ENCODE results near the gene PINK1. TPM values are rescaled to one million over a fixed set of nuclear protein-coding genes. Genes with fewer than 3 reads are reported as not detected.
"Not testable (repeated sequence)": the region's sequence is repeated elsewhere in the genome, so short reads cannot be mapped to it uniquely, and the experiment has no call there.

PINK1 gene
- total RNA-seq, 1 donor from 2014 or later = 288 TPM

- ATAC-seq; intact Hi-C loops (cut with DNase I); DNase-seq (ENCODE audit: missing footprints): not testable (repeated sequence)
These were observed 26.3 kb upstream of the PINK1 start for GRCh38 chr1:20606801-20607570.

GRCh38 chr1:20609541-20609940 lies 23.7 kb upstream of the PINK1 start:
- ATAC-seq (no peak), DNase-seq (ENCODE audit: missing footprints) (no peak)
- intact Hi-C loops (cut with DNase I) = no loop called here

DNA sequence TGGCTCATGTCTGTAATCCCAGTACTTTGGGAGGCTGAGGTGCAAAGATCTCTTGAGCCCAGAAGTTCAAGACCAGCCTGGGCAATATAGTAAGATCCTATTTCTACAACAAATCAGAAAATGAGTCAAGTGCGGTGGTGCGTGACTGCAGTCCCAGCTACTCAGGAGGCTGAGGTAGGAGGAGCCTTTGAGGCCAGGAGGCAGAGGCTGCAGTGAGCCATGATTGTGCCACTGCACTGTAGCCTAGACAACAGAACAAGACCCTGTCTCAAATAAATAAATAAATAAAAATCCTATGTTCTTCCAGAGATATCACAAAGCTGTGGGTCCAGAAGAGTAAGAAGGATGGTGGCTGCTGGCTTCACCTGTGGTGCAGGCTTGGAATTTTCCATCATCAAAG lies 22.3 kb upstream of the PINK1 start:
- intact Hi-C loops (cut with DNase I) = no loop called here
- ATAC-seq = no peak
- no peak for DNase-seq (ENCODE audit: missing footprints)

DNA sequence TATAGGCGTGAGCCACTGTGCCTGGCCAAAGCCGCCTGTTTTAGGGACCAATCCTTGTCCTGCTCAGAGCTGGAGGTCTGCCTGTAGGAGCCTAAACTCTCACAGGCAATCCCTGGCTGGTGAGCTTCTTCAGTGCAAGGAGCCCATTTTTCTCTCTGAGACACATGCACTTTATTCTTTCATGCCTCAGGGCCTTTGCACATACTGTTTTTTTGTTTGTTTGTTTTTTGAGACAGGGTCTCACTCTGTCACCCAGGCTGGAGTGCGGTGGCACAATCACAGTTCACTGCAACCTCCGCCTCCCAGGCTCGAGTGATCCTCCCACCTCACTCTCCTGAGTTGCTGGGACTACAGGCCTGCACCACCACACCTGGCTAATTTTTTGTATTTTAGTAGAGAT lies 21.6 kb upstream of the PINK1 start:
- DNase-seq (ENCODE audit: missing footprints) (no peak), ATAC-seq (no peak)
- intact Hi-C loops (cut with DNase I) = no loop called here

GRCh38 chr1:20612221-20612746 lies 21.0 kb upstream of the PINK1 start:
- ATAC-seq (no peak), DNase-seq (ENCODE audit: missing footprints) (no peak)
- intact Hi-C loops (cut with DNase I) = no loop called here

DNA sequence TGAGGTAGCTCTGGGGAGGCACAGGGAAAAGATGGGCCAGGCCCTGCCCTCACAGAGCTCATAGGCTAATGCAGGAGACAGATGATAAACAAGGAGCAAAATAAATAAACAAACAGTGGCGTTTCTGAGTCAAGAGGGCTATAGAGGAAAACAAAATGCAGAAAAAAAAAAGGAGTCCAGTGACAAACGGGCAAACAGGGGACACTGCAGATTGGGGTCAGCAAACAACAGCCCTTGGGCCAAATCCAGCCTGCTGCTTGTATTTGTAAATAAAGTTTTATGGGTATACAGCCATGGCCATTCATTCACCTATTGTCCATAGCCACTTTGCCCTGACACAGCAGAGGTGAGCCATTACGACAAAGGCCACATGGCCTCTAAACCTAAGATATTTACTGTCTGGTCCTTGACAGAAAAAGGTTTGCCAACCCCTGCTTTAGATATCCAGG lies 19.1 kb upstream of the PINK1 start:
- DNase-seq (ENCODE audit: missing footprints) (no peak), ATAC-seq (no peak)
- intact Hi-C loops (cut with DNase I) = no loop called here

GRCh38 chr1:20615946-20616846 lies 17.1 kb upstream of the PINK1 start:
- peak; percentile 71 for DNase-seq (ENCODE audit: missing footprints)
- ATAC-seq = peak; percentile 83

DNA sequence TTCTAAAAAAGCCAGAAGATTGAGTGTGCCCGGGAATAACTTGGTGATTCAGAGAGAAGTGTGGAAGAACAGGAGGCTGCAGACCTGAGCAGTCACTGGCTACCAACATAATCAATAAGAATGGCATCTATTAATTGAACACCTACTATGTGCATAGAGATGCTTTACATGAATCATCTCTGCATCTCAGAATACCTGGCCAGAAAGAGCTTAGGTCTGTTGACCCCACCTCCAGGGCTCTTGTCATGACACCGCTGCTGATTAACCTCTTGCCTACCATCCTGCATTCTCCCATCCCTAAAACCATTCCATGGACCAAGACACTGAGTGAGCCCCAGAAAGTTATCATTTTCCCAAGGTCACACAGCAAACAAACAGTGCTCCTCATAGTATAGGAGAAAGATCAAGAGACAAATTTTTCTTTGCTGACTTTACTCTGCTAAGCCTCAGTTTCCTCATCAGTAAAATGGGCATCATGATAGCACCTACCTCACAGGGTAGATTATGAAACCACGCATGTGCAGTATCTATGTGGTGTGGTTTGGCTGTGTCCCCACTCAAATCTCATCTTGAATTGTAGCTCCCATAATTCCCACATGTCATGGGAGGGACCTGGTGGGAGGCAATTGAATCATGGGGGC lies 16.3 kb upstream of the PINK1 start:
- ATAC-seq = no peak
- intact Hi-C loops (cut with DNase I) = no loop called here
- no peak for DNase-seq (ENCODE audit: missing footprints)

More at GRCh38 chr1:20615946-20616846, 17.1 kb upstream of the PINK1 start:
- intact Hi-C loops (cut with DNase I) = no loop called here

DNA sequence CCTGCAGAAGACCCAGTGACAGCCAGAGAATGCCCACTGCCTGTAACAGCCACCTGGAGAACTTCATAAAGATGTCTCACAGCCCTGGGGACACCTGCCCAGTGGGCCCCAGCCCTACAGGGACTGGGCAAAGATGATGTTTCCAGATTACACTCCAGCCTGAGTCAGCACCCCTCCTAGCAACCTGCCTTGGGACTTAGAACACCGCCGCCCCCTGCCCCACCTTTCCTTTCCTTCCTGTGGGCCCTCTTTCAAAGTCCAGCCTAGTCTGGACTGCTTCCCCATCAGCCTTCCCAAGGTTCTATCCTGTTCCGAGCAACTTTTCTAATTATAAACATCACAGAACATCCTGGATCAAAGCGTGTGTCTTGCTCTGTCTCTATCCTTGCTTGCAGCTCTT lies 14.7 kb upstream of the PINK1 start:
- no peak for DNase-seq (ENCODE audit: missing footprints)
- ATAC-seq = no peak
- intact Hi-C loops (cut with DNase I) = no loop called here

DNA sequence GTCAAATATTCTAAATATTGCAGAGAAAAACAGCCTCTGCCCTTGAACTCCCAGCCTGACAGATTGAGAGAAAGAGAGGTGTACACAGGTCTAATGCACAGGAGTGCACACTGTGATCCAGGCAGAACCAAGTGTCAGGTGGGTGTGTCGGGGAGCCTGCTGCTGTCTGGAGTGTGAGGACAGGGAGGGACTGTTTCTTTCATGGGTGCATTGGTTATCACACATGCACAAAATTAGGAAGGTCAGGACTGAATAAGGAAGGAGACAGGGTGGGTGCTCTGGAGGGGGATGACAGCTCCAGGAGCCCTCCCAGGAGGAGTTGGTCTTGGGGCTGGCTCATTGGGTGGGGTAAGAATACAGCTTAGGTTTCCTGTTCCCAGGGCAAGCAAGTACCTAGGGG lies 13.3 kb upstream of the PINK1 start:
- DNase-seq (ENCODE audit: missing footprints) = no peak
- intact Hi-C loops (cut with DNase I) = no loop called here
- ATAC-seq = no peak

DNA sequence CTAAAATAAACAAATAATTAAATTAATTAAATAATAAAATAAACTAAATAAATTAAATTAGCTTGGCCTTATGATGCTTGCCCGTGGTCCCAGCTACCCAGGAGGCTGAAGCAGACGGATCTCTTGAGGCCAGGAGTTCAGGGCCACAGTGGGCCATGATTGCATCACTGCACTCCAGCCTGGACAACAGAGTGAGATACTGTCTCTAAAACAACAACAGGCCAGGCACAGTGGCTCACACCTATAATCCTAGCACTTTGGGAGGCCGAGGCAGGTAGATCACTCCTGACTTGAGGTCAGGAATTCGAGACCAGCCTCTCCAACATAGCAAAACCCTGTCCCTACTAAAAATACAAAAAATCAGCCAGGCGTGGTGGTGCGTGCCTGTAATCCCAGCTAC lies 12.2 kb upstream of the PINK1 start:
- DNase-seq (ENCODE audit: missing footprints) (no peak), ATAC-seq (no peak)
- intact Hi-C loops (cut with DNase I) = no loop called here

DNA sequence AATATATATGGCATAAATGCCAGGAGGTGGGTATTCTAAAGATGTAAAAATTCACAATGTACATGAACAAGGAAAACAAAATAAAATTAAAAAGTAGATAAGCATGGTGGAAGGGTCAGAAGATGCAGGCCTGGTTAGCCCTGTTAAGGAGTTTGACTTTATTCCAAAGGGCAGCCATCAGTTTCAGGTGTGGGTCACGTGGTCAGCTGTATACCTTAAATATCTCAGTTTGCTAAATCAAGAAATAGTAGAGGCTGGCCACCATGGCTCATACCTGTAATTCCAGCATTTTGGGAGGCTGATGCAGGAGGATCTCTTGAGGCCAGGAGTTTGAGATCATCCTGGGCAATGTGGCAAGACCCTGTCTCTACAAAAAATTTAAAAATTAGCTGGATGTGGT lies 8.5 kb upstream of the PINK1 start:
- intact Hi-C loops (cut with DNase I) = no loop called here
- ATAC-seq (no peak), DNase-seq (ENCODE audit: missing footprints) (no peak)

DNA sequence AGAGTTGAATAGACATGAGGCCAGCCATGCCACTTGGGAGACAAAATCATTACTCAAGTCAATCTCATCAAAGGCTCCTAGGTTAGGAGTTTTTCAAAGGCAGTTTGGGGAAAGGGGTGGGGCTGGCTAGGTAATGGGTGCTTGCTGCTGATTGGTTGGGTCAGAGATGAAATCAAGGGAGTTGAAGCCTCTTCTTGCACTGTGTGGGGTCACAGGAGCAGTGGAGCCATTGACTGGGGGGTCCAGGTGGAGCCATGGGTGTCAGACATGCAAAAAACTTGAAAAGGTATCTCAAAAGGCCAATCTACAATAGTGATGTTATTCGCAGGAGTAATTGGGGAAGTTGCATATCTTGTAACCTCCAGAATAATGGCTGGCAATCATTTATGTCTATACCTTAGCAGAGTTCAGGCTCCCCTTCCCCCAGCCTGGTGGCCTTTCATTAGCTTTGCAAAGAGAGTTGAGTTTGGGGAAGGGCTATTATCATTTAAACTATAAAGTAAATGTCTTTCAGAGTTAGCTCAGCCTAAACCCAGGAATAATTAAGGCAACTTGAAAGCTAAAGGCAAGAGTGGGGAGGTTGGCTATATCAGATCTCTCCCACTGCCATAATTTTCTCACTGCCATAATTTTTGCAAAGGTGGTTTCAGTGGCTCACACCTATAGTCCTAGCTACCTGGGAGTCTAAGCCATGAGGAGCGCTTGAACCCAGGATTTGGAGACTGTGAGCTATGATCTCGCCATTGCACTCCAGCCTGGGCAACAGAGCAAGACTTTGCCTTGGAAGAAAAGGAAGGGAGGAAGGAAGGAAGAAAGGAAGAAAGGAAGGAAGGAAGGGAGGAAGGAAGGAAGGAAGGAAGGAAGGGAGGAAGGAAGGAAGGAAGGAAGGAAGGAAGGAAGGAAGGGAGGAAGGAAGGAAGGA lies 7.8 kb upstream of the PINK1 start:
- DNase-seq (ENCODE audit: missing footprints) = no peak
- intact Hi-C loops (cut with DNase I) = no loop called here
- ATAC-seq = no peak

DNA sequence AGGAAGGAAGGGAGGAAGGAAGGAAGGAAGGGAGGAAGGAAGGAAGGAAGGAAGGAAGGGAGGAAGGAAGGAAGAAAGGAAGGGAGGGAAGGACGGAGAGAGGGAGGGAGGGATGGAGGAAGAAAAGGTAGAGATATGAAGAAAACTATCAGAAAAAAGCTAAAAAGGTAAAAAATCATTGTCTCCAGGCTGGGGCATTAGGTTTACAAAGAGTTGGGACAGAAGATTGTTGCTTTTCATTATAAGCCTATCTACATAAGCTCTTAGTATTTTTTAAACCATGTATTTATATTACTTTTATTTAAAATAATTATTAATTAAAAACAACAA lies 7.2 kb upstream of the PINK1 start:
- intact Hi-C loops (cut with DNase I) = no loop called here
- ATAC-seq (no peak), DNase-seq (ENCODE audit: missing footprints) (no peak)

DNA sequence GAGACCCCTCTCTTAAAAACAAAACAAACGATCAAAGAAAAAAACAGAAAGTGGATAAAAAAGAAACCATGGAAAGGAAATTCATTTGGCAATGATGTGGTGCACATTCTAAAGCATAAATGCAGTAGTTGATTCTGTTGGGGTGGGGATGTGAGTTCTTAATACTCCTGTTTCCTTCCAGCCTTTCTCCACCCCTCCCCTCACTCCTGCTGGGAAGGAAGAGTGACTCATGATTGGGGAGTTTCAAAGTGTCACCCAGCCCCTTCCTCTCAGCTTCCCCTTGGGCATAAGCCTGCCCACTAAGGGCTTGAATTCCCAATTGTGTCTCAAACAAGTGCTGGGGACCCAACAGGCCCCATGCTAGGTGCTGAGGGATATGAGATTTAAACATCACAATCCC lies 6.7 kb upstream of the PINK1 start:
- no peak for ATAC-seq
- intact Hi-C loops (cut with DNase I) = no loop called here
- no peak for DNase-seq (ENCODE audit: missing footprints)

GRCh38 chr1:20630729-20631128 lies 2.5 kb upstream of the PINK1 start:
- intact Hi-C loops (cut with DNase I) = loop anchor here (5.0 kb wide), 1 partner anchor 53 kb away; no protein-coding TSS in a partner anchor

DNA sequence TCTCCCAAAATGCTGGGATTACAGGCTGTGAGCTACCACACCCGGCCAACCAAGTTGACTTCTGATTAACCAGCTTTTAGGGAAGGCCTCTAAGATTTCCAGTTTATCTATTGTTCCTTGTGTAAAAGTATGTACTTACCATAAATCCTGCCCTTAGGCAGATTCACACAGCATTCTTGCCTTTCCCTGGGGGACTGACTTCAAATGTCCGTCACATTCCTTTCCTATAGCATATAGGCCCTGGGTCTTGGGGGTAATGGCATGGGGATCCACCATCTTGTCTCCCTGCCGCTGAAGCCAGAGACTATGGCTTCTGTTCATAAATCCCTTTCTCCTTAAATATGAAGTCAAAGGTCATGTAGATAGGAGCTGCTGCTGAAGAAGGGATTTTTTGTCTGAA lies 872 bp upstream of the PINK1 start:
- ATAC-seq = no peak
- intact Hi-C loops (cut with DNase I) = loop anchor here (5.0 kb wide), 1 partner anchor 55 kb away; no protein-coding TSS in a partner anchor

More at GRCh38 chr1:20630729-20631128, 2.5 kb upstream of the PINK1 start:
- DNase-seq (ENCODE audit: missing footprints) = no peak
- no peak for ATAC-seq

DNA sequence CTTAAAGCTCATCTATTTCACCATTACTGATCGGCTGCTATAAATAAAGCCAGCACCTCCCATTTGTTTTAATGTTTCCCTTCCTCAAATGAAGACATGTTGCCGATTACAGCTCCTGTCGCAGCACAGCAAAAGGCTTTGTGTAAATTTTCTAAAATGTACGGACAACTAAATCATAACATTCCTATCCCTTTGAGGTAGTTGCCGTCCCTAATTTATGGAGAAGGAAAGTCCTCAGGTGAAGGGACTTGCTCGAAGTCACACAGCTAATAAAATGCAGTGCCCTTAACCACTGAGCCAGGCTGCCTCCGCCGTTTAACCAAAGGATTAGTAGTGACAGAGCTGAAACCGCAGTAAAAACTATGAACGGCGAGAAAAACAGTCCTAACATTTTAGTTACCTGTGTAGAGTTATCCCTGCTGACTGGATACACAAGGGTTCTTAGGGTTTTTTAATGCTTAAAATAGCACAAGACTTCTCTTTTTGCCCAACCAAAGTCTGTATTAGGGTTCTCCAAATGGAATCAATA lies 871 bp downstream of the PINK1 start:
- intact Hi-C loops (cut with DNase I) = loop anchor here (5.0 kb wide), 1 partner anchor 57 kb away; no protein-coding TSS in a partner anchor
- ATAC-seq (no peak), DNase-seq (ENCODE audit: missing footprints) (no peak)

More for the DNA sequence above, 872 bp upstream of the PINK1 start:
- no peak for DNase-seq (ENCODE audit: missing footprints)
